GM21717 (cell line): ENCODE results near the gene STK35.
"Not testable (repeated sequence)": the region's sequence is repeated elsewhere in the genome, so short reads cannot be mapped to it uniquely, and the experiment has no call there.

ENCODE experiments used
- ATAC-seq: cut with Tn5 transposase; IDR thresholded peaks from one replicate; pipeline ENCODE4 v1.9.1; 2021; ENCODE audit warnings: mild to moderate bottlenecking, moderate library complexity; ENCODE audit not compliant: unreplicated experiment

The STK35 gene

DNA sequence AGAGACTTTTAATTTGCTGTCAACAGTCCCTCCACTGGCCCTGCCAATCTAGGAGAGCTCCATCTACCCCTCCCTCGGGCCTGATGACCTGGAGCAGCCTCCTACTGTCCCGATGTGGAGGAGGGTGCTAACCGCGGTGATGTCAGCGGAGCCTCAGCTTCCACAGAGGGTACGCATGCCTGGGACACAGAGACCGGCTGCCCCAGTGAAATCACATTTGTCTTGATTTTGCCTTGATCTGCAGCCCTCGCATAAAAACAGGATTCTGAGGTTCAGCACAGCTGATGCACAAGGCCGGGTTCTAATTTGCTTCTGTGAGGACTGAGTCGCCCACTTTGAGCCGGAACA, 77.6 kb downstream of the STK35 start:
- ATAC-seq = no peak

DNA sequence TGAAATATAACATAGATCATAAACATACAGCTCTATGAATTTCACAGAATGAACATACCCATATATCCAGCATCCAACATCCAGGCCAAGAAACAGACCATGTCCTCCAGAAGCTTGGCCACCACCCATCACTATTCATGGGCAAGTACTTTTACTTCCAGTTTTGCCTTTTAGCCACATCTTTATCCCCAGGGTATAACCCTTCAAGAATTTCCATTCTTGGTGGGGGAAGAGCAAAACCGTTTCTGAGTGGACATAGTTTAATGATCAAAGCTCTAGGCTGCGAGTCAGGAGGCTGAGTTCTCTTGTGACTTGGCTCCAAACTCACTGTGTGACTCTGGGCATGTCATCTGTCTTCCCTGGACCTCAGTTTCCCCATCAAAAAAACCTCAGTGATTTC, 78.3 kb downstream of the STK35 start:
- ATAC-seq = no peak

DNA sequence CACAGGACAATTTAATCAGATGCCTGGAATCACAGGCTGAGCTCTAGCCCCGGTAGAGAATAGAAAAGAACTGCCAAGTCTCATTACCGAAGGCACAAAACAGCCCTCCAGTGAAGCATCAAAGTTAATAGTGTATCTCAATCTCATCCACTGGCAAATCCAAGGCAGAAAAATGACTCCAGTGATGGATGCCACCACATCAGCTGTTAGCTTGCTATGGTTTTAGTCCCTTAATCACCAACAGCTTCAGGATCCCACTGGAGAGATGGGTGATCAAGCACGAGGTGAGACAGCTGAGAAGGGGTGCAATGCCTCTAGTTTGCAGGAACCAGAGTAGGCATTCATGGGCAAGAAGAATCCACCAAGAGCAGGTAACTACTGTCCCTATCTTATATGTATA, 81.8 kb downstream of the STK35 start:
- no peak for ATAC-seq

DNA sequence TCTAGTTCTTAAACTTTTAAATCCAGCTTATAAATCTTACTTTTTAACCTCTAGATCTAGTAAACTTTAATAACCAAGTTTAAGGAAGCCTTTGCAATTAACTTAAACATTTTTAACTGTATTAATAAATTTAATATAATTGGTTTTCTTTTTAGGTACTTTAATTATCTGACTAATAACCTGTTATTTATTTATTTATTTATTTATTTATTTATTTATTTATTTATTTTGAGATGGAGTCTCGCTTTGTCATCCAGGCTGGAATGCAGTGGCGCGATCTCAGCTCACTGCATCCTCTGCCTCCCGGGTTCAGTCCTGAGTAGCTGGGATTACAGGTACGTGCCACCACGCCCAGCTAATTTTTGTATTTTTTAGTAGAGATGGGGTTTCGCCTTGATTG, 83.3 kb downstream of the STK35 start:
- ATAC-seq = not testable (repeated sequence)

DNA sequence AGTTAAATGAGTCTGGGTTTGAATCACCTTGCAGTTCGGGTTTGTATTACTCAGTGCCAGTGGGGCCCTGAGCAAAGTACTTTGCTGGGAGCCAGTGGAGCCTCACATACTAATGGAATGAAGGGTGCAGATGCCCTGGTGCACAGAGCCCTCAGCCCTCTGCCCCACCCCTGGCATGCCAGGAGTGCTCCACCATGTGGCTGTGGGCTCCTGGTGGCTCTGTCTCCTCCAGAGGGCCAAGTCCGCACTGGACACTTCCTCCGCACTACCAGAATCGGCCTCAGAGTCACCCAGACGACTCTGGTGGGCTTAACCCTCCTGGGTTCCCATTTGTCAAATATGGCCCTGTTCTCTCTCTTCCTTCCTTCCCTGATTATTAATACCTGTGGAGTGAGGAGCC, 94.0 kb downstream of the STK35 start:
- ATAC-seq = no peak

DNA sequence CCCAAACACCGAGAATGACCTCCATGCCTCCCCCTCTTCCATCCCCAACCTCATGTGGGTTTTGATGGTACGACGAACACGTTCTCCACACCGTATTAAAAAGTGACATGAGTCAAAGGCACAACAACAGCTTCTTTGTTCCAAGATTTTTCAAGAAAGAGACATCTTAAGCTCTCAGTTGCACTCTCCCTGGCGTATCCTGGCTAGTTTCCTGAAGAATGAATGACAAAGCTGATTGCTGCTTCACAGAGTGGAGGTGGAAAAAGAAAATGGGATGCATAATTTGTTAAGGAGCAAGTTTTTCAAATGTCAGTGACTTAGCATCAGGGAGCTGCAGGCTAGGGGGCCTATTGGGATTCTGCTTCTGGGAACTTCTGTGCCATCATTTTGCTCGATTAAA, 95.5 kb downstream of the STK35 start:
- no peak for ATAC-seq
